GM18951 (cell line): ENCODE data around the gene NEMP1.
A peak's percentile ranks its signal among the peaks of the same experiment; 100 is the strongest.

ENCODE experiments used
- POLR2A ChIP-seq: IDR thresholded peaks from 4 replicates; pipeline ENCODE4 v1.6.1; 2011; ENCODE audit warnings: mild to moderate bottlenecking; ENCODE audit not compliant: insufficient read length, insufficient read depth; ENCODE audit errors: extremely low read depth
- in situ Hi-C: fragments of 300-500 bp; cut with MboI; formaldehyde crosslinking; loops from one replicate; pipeline ENCODE4 v1.12.0; 2022; ENCODE audit warnings: low sequenced_read_pairs, mixed read lengths, inconsistent platforms; ENCODE audit not compliant: unreplicated experiment

NEMP1 gene

DNA sequence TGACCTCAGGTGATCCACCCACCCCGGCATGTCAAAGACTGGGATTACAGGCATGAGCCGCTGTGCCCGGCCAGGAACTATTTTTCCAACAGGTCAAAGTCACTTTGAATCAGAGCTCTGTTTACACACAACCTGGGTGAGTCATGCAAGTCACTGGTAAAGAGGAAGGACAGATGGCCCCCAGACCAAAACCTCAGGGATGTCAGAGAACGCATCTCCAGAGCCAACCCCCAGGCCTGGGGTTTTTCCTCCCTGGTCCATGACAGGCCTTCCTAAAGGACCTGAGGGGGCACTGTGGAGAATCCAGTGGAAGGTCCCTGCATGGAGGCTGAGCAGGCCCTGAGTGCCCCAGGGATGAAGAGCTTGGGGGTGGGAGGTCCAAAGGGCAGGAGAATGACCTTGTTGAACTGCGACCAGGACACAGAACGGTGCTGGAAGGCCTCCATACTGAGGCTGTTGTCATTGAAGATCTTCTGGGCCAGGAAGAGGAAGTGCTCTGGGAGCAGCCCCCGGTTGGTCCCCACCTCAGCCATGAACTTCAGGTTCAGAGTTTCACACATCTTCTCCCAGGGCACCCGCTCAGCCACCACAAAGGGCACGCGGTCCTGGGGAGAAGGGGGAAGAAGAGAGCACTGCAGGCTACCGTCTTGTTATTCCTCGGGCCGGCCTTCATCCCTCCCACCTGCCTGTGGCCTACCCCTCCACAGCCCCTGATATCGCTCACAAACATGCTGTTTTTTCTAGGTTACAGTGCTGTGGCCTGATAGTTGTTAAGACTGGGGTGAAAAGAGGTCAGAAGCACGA, 23.5 kb upstream of the NEMP1 start:
- no peak for TF ChIP-seq POLR2A
- in situ Hi-C loops = no loop called here

DNA sequence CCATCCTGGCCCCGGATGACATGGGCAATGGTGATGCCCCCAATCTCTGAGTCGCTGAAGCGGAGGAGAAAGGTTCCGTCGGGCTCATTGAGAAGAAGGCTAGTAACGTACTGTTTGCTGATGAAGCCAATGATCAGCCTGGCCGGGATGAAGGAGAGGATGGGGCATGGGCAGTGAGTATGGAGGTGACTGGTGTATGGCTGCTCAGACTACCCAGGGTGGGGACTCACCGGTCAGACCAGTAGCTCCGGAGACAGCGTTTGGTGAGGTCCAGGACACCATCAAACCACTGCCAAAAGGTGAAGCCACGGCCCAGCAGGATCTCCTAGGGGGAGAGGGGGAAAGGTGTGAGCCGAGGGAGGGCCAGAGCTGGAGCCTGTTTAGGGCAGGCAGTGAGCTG, 21.2 kb upstream of the NEMP1 start:
- no peak for TF ChIP-seq POLR2A
- in situ Hi-C loops = no loop called here

DNA sequence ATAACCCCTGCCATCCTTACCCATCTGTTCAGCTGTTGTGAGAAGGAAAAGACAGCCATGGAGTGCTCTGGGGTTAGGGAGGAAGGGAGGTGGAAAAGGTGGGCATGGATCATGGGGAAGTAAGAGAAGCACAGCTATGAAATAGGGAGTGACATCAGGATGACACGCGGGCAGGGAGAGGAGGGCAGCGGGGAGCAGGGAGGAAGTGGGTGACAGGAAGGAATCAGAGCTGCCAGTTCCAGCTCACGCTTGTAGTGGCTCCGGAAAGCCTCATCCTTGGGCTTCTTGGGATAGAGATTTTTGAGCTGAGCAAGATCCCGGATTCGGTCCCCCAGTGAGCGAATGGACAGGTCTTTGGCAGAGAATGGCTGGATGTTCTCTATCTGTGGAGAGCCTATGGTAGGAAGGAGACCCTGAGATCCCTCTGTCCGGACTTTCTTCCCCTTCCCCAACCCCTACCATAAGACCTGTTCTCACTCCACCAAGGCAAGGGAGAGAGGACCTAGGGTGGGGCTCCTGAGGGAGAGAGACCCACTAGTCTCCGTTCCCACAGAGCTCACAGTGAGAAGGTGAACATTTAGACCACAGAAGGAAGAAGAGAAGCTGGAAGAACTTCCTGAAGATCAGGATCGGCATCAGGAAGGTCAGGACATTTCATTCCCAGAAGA, 20.6 kb upstream of the NEMP1 start:
- in situ Hi-C loops = no loop called here
- no peak for TF ChIP-seq POLR2A

DNA sequence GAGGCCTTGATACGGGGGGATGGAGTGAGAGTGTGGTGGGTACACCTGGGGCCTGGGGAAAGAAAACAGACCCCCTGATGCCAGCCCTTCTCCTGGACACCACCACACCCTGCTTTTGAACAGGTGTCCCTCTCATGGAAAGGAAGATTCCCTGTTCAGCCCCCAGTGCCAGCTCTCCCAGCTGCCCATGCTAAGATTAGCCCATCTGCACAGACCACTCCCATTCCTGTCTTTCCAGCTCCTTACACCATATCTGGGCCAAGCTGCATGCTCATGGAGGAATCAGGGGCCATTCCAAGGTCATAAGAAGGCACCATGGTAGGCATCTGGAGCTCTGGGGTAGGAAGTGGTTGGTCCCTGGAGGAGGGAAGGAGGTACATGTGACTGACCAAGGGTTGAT, 20.0 kb upstream of the NEMP1 start:
- no peak for TF ChIP-seq POLR2A
- in situ Hi-C loops = no loop called here

DNA sequence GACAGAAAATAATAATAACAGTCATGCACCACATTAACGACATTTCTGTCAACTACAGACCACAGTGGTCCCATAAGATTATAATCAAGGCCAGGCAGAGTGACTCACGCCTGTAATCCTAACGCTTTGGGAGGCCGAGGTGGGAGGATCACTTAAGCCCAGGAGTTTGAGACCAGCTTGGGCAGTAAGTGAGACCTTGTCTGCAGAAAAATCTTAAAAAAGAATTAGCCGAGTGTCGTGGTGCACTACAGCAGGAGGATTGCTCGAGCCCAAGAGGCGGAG, 18.9 kb upstream of the NEMP1 start:
- in situ Hi-C loops = no loop called here
- no peak for TF ChIP-seq POLR2A

DNA sequence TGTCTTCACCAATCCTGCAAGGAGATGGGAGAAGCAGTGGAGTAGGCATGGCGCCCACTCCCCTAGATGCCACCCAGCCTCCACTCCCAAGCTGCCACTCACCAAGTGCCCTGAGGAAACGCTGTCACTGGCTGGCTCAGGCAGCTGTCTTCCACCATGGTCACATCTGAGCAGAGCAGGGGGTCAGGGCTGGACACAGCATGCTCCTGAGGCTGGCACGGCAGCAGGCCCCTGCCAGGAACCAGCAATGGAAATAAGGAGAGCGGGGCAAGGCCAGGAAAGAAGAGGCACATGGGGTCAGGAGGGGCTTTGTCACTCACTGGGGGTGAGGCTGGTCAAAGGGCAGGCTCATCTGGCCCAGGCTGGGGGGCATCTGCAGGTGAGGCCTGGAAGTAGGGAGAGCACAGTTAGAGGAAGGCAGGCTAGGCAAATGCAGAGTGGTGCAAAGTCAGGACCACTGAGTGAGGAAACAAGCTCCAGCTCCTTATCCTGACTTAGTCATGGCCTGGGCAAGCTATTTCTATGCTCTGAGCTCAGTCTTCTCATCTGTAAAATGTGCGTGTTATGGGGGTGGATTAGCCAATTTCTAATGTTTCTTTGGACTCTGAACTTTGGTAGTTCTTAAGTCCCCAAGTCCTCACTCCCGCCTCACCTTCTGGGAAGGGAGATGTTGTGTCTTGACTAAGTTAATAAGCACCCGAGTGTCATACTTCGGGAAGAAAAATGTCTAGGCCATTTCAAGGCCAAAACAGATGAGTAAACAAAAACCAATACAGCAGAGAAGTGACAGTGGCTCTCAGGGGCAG, 18.4 kb upstream of the NEMP1 start:
- in situ Hi-C loops = no loop called here
- TF ChIP-seq POLR2A = no peak

DNA sequence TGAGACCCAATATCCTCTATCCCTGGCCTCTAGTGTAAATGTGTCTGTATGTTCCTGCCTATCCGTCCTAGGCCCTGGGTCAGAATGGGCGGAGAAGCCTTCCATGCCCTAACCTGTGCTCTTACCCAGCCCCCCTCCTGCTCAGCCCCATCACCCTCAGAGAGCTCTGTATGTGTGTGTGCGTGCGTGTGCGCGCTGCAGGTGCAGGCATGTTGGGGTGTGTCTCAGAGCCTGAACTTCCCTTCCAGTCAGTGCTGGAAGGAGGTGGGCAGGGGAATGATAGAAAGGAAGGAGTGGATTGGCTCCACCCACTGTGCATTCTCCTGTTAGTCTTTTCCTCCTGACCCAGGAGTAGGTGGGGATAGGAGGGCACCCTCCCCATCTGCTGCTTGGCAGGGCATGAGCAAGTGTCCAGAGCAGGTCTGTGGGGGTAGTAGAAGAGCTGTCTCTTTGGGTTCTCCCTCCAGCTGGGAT, 17.5 kb upstream of the NEMP1 start:
- TF ChIP-seq POLR2A = no peak
- in situ Hi-C loops = no loop called here

DNA sequence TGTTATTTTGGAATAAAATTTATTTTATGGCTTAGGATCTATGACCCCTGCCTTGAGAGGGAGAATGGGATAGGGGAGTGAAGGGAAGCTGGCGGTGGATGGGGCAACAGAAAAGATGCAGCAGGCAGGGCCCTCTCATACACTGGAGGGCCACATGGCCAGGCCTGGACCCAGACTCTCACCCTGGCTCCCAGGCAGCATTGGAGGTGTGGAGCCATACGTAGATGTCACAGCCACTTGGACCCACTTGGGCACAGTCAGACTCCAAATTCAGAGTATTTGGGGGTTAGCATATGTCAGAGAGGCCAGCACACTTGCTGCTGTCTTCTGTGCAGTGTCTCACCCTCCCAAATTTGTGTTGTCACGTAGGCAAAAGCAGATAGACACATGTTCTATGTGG, 16.8 kb upstream of the NEMP1 start:
- TF ChIP-seq POLR2A = no peak
- in situ Hi-C loops = no loop called here

DNA sequence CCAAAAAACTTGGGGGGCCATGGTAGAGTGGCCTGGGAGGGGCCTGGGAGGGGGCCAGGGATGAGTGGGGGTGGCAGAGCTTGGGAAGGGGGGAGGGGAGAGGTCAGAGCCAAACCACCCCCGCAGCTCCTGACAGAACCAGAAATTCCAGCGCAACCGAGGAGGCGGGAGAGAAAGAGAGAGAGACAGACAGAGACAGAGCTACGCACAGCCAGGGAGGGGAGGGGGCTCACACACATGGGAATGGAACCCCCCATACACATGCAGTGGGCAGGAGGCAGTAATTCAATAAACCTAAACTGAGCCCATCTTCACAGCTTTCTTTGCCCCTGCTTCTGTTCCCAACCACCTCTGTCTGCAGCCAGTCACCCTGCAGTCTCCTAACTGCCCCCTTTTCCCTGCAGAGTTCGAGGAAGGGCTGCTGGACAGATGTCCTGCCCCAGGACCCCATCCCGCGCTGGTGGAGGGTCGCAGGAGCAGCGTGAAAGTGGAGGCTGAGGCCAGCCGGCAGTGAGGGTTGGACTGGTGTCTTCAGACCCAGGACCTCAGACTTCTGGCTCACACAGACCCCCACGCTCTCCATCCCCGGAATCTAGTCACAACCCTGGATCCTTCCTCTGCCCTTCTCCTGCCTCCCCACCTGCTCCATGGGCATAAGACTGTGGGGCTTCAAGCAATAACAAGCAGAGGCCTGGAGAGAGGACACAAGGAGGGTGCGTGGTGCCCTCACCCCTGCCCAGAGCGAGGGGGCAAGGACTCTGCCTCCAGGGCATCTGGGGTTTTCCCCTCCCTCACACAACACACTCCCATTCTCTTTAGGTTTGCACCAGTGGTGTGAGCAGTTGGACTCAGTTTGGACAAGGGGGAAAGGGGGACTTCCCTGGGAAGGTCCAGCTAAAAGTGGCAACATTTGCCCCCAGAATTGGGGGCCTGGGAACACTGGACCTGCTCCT, 15.9 kb upstream of the NEMP1 start:
- in situ Hi-C loops = no loop called here

DNA sequence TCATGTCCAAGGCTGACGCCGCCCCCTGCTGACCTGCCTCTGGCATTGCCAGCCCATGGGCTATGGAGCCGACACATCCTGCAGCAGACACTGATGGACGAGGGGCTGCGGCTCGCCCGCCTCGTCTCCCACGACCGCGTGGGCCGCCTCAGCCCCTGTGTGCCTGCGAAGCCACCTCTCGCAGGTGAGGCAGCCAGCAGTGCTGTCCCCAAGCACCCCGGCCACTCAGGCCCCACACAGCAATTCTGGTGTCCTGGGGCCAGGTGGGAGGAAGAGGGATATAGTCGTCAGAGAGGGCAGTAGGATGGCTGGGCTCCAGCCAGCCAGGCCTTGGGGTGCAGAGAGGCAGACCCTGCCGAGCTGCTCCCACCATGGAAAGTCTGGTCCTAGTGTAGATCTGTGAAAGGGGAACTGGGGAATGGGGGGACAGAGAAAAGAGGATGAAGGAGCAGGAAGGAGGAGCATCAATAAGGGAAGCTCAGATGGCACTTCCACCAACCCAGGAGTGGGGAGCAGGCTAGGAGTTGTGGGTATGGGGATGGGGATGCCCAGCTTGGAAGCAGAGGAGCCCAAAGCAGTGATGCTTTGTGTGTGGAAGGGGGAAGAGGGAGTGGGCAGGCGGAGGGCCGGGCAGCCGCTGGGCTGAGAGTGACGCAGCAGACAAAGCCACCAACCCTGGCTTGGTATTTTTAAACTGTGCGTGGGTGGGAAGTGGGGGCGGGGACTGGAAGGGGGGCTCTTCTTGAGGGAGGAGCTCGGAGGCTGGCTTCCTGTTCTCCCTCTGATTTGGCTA, 15.0 kb upstream of the NEMP1 start:
- in situ Hi-C loops = no loop called here
- TF ChIP-seq POLR2A = peak; percentile 39

More for the DNA sequence above, 15.9 kb upstream of the NEMP1 start:
- TF ChIP-seq POLR2A = peak; percentile 41

DNA sequence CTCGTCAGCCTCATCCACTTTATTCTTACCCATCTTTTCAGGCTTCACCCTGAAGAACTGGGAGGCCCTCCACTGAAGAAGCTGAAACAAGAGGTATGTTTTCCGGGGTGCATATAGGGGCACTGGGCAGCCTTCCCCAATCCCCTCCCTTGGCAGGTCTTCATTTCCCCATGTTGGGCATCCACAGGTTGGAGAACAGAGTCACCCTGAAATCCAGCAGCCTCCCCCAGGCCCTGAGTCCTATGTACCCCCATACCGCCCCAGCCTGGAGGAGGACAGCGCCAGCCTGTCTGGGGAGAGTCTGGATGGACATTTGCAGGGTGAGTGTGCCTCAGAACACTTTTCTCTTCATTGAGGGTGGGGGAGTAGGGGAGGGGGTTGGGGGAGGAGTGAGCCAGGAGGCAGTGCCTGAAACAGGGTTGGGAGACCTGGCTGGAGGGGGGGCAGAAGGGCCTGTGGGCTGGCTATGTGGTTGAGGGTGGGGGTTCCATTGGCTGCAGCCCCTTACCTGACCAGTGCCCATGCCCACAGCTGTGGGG, 14.4 kb upstream of the NEMP1 start:
- TF ChIP-seq POLR2A = no peak

DNA sequence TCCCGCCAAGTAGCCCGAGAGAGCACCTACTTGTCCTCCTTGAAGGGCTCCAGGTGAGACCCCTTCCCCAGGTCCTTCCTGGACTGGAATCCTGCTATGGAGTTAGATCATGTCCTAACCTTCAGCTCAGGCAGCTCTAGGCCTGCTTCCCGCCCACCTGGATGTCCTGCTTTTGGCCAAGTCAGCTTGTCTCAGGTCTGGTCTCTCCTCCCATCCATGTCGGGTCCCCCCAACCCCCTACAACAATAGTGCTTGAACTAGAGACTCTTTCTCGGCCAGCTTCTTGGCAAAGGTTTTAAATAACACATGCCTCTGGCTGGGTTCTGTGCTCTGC, 13.9 kb upstream of the NEMP1 start:
- no peak for TF ChIP-seq POLR2A
- in situ Hi-C loops = no loop called here

More for the DNA sequence above, 14.4 kb upstream of the NEMP1 start:
- in situ Hi-C loops = no loop called here
